ENCODE results near the gene ILF3. TPM values are rescaled to one million over a fixed set of nuclear protein-coding genes. Genes with fewer than 3 reads are reported as not detected.

The ILF3 gene
- total RNA-seq, 2 experiments from 2014 or later: 464 to 491 TPM

DNA sequence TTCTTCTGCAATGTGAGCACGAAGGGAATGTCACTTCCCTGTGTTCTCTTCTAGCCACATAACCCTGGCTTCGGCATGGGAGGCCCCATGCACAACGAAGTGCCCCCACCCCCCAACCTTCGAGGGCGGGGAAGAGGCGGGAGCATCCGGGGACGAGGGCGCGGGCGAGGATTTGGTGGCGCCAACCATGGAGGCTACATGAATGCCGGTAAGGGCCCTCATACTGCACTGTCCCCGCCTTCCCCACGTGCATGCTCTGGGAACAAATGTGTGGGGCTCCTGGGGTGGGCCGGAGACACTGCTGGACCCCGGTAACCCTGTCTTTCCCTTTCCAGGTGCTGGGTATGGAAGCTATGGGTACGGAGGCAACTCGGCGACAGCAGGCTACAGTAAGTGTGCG lies 29.4 kb downstream of the ILF3 start:
- H3K9me3 Mint-ChIP-seq: no peaks in the 10 kb centered on the region
- Histone ChIP-seq H3K27ac (ENCODE audit: low read depth in 1 of 2, low read length in 2 of 2) (no peak overlapping the region), H3K9me3 (ENCODE audit: control insufficient read depth in 1 of 2, insufficient read depth in 1 of 2, low read length in 2 of 2) (no peaks in the 10 kb centered on the region), H3K4me1 (ENCODE audit: insufficient read depth, low read length) (no peaks in the 10 kb centered on the region), H3K36me3 (ENCODE audit: insufficient read depth, low read length) (peaks cover 98% of the 10 kb centered on the region), H3K27me3 (ENCODE audit: control insufficient read depth in 1 of 2, insufficient read depth in 2 of 2, low read length in 2 of 2) (no peaks in the 10 kb centered on the region), H3K4me3 (ENCODE audit: low read length) (no peak overlapping the region)
- no peak for ATAC-seq (ENCODE audit: poor library complexity)
- ChIA-PET POLR2A (no interaction called here), CTCF (no interaction called here)
- H3K4me3 Mint-ChIP-seq: no peak overlapping the region
- no peak overlapping the region for H3K27ac Mint-ChIP-seq
- no peaks in the 10 kb centered on the region for H3K27me3 Mint-ChIP-seq
- TF ChIP-seq, protein P1, sequence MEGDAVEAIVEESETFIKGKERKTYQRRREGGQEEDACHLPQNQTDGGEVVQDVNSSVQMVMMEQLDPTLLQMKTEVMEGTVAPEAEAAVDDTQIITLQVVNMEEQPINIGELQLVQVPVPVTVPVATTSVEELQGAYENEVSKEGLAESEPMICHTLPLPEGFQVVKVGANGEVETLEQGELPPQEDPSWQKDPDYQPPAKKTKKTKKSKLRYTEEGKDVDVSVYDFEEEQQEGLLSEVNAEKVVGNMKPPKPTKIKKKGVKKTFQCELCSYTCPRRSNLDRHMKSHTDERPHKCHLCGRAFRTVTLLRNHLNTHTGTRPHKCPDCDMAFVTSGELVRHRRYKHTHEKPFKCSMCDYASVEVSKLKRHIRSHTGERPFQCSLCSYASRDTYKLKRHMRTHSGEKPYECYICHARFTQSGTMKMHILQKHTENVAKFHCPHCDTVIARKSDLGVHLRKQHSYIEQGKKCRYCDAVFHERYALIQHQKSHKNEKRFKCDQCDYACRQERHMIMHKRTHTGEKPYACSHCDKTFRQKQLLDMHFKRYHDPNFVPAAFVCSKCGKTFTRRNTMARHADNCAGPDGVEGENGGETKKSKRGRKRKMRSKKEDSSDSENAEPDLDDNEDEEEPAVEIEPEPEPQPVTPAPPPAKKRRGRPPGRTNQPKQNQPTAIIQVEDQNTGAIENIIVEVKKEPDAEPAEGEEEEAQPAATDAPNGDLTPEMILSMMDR (IDR thresholded peaks at IDR 0.05): no peak
- no peaks in the 10 kb centered on the region for H3K4me1 Mint-ChIP-seq (ENCODE audit: low read depth)
- no peak for DNase-seq
- peaks cover 90% of the 10 kb centered on the region for H3K36me3 Mint-ChIP-seq (ENCODE audit: low read depth)
- intact Hi-C loops (cut with DNase I, micrococcal nuclease): no loop called here

- H3K9me3 Mint-ChIP-seq: no peaks in the 10 kb centered on the region
- no peaks in the 10 kb centered on the region for H3K4me1 ChIP-seq (ENCODE audit: insufficient read depth, low read length)
- ChIA-PET POLR2A (no interaction called here), CTCF (interaction anchor here (1.3 kb wide), 1 partner anchor 19 kb away, joined by 3 read pairs; no protein-coding TSS in a partner anchor)
- TF ChIP-seq, protein P1 (IDR thresholded peaks at IDR 0.05): no peak
- H3K4me3 ChIP-seq (ENCODE audit: low read length): no peak overlapping the region
- H3K27ac Mint-ChIP-seq: no peak overlapping the region
- H3K27me3 ChIP-seq (ENCODE audit: control insufficient read depth in 1 of 2, insufficient read depth in 2 of 2, low read length in 2 of 2): no peaks in the 10 kb centered on the region
- H3K4me1 Mint-ChIP-seq (ENCODE audit: low read depth): no peaks in the 10 kb centered on the region
- no peaks in the 10 kb centered on the region for H3K9me3 ChIP-seq (ENCODE audit: control insufficient read depth in 1 of 2, insufficient read depth in 1 of 2, low read length in 2 of 2)
- peaks cover 90% of the 10 kb centered on the region for H3K36me3 Mint-ChIP-seq (ENCODE audit: low read depth)
- H3K27me3 Mint-ChIP-seq: no peaks in the 10 kb centered on the region
- peaks cover 98% of the 10 kb centered on the region for H3K36me3 ChIP-seq (ENCODE audit: insufficient read depth, low read length)
- H3K27ac ChIP-seq (ENCODE audit: low read depth in 1 of 2, low read length in 2 of 2): no peak overlapping the region
- H3K4me3 Mint-ChIP-seq: no peak overlapping the region
- ATAC-seq (ENCODE audit: poor library complexity) (no peak), DNase-seq (no peak)
- intact Hi-C loops (cut with DNase I, micrococcal nuclease): no loop called here
These were observed 31.1 kb downstream of the ILF3 start for GRCh38 chr19:10685210-10685609.

DNA sequence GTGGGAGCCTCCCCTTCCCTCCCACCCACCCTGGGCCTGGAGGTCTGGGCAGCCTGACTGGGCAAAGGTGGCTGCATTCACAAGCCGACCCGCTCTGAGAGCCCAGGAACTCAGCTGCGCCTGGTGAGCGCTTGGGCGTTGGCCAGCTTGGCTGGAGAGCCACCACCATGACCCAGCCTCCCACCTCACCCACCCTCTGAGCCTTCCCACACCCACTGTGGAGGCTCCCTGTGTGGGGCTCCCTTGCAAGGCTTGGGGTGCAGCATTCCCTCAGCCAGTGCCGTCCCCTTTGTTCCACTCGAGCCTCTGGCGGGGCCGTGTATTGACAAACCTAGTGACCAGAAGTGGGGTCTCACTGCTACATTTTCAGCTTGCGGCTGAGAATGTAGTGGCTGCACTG lies 32.0 kb downstream of the ILF3 start:
- no peaks in the 10 kb centered on the region for H3K27me3 ChIP-seq (ENCODE audit: control insufficient read depth in 1 of 2, insufficient read depth in 2 of 2, low read length in 2 of 2)
- H3K4me3 ChIP-seq (ENCODE audit: low read length): no peak overlapping the region
- POLR2A ChIA-PET: no interaction called here
- CTCF ChIA-PET: no interaction called here
- Mint-ChIP-seq H3K27me3 (no peaks in the 10 kb centered on the region), H3K27ac (no peak overlapping the region), H3K4me1 (ENCODE audit: low read depth) (no peaks in the 10 kb centered on the region), H3K9me3 (no peaks in the 10 kb centered on the region), H3K36me3 (ENCODE audit: low read depth) (peaks cover 88% of the 10 kb centered on the region), H3K4me3 (no peak overlapping the region)
- ATAC-seq (ENCODE audit: poor library complexity): no peak
- intact Hi-C loops (cut with DNase I, micrococcal nuclease): no loop called here
- no peaks in the 10 kb centered on the region for H3K9me3 ChIP-seq (ENCODE audit: control insufficient read depth in 1 of 2, insufficient read depth in 1 of 2, low read length in 2 of 2)
- peaks cover 98% of the 10 kb centered on the region for H3K36me3 ChIP-seq (ENCODE audit: insufficient read depth, low read length)
- H3K4me1 ChIP-seq (ENCODE audit: insufficient read depth, low read length): no peaks in the 10 kb centered on the region
- TF ChIP-seq, protein P1 (IDR thresholded peaks at IDR 0.05): no peak
- DNase-seq: no peak
- H3K27ac ChIP-seq (ENCODE audit: low read depth in 1 of 2, low read length in 2 of 2): no peak overlapping the region

Measured in CD4-positive, alpha-beta T cell (primary cell).